SIG-M5 (cell line): Measurements from ENCODE around the gene XPO6.

ENCODE experiments used
- DNase-seq: peaks from one replicate; lab custom pipeline; 2025; lab: John Stamatoyannopoulos, UW

Gene XPO6

DNA sequence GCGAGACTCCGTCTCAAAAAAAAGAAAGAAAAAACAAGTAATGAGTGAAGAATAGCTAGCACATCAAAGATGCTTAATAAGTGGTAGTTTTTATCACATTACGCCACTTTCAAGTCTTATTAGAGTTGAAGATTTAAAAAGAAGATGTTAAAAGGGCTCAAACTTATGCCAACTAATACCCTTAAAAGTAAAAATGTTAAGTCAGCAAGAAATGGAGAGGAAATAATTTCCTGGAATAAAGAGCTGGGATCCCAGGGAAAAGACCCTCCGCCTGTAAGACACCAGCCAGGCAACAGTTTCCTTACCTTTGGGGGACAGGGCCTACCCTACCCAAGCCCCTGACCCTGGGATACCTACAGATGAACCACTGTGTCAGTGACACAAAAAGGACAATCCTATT lies 3.6 kb downstream of the XPO6 start:
- no peak for DNase-seq

DNA sequence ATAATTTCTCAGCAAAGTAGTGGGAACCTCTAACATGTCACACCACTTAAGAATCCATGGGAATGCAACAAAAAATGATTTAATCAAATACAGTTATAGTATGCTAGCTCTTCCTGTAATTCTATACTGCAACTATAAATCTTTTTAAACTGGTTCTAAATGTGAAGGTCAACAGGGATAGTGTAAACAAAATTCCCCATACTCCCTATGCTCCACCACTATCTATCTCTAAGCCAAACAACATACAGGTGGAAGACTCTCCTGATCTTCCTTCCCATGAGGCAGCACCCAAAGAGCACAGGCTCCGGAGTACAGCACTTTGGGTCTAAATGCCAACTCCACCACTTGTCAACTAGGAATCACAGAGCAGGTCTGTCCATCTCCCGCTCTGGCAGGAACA lies 4.4 kb downstream of the XPO6 start:
- no peak for DNase-seq

GRCh38 chr16:28205974-28206373 lies 5.8 kb downstream of the XPO6 start:
- no peak for DNase-seq

GRCh38 chr16:28205117-28205899 lies 6.5 kb downstream of the XPO6 start:
- no peak for DNase-seq

GRCh38 chr16:28204622-28205021 lies 7.1 kb downstream of the XPO6 start:
- no peak for DNase-seq

GRCh38 chr16:28204204-28204603 lies 7.6 kb downstream of the XPO6 start:
- no peak for DNase-seq

DNA sequence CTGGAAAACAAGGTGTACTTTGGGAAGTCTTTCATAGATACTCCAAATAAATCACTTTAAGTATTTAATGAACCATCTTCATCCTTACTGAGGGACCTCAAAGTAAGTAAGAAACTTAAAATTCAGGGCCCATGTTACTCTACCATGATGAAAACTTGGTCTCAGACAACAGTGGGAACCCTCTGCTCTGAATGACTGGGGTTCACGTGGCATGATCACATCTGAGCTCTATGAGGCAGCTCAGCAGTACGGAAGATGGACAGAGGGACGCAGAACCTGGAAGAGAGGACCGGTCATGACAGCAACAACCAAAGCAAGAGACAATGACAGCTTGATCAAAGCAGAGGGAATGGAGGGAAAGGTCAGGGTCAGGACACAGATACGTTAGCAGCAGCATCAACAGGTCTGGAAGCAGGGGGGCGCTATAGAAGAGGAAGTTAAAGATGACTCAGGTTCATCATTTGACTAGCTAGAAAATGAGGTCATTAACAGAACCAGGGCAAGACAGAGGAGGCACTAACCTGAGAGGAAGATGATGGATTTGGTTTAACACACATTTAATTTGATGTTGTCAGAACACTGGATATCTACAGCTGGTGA lies 9.5 kb downstream of the XPO6 start:
- DNase-seq = no peak

DNA sequence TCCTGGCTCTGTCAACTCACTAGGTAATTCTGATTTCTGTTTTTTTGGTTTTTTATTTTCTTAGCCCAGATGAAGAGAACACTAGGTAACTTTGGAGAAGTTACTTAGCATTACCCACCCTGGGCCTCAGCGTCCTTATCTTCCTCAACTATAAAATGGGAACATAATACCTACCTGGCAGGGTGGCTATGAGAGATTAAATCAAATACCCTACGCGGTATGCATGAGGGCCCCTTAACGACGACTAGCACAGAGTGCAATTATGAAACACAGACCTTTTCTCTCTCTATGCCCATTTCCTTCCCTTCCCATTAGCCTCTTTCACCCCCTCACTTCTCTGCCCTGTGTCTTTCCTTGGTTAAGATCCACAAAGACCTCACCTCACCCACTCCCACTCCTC lies 11.1 kb downstream of the XPO6 start:
- DNase-seq = no peak

DNA sequence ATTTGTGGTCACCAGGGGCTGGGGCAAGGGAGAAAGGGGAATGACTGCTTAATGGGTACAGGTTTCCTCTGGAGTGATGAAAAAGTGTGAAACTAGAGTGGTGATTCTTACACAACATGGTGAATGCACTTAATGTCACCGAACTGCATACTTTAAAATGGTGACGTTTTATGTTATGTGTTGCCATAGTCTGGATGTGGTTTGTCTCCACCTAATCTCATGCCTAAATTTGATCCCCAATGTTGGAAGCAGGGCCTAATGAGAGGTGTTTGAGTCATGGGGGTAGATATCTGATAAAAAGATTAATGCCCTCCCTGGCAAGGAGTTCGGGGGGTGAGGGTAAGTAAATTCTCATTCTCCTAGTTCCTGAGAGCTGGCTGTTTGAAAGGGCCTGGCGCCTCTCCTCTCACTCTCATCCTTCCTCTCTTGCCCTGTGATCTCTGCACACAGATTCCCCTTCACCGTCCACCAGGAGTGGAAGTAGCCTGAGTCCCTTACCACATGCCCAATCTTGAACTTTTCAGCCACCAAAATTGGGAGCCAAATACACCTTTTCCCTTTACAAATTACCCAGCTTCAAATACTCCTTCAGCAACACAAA lies 15.3 kb downstream of the XPO6 start:
- DNase-seq = no peak

- DNase-seq = no peak
Observed at GRCh38 chr16:28195859-28196258, 15.9 kb downstream of the XPO6 start.

DNA sequence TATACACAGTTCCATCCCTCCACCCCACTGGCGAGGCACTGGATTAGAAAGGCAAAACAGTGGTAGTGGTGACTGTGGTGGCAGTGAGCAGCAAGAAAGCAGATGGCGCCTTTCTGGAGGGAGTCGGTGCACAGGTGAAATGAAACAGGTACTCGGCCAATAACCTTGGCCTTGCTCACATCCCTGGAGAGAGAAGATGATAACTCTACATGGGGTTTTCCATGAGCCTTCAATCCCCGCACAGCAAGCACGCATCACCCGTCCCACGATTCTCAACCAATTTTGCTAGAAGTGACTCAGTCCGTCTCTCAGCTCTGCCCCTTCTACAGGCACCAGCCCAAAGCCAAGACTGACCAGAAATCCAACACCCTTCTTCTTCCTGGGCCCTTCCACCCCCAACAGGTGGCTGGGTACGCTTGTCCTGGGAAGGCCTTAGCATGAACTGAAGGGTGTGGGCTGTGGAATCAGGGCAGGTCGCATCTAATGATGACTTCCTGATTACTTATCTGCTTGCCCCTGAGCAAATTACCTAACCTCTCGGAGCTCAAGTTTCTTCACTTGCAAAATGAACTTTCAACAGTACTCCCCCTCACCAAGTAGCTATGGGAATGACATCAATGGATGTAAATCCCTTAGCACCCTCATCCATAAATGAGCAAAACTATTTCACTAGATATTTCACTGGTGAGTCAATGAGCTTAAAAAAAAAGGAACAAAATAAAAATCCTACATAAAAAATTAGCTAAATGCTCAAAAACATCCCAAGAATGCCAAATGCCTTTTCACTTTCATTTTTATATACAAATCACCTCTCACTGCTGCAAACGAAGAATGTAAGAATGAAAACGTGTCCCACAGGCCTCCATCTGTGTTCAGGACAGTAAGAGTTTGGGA lies 18.0 kb downstream of the XPO6 start:
- no peak for DNase-seq

GRCh38 chr16:28192806-28193529 lies 18.8 kb downstream of the XPO6 start:
- peak; percentile 28 for DNase-seq

GRCh38 chr16:28191364-28191960 lies 20.3 kb downstream of the XPO6 start:
- no peak for DNase-seq

DNA sequence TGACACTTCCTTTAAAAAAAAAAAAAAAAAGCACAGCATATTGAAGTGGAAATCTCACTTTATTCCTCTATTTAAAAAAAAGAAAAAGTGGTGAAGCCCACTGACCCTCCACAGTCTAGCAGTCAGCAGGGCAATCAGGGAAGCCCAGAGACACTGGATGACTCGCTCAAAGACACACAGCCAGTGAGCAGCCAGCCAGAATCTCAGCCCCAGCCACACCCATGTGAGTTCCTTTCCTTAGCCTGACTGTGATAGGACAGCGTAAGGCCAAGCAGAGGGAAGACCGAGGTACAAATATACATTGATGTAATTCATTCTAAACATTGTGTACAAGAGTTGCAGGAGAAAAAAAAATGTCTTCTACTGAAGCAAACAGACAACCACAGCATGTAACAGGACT lies 22.5 kb downstream of the XPO6 start:
- no peak for DNase-seq

- peak; percentile 53 for DNase-seq
Observed at GRCh38 chr16:28188085-28188916, 23.5 kb downstream of the XPO6 start.

- no peak for DNase-seq
Observed at GRCh38 chr16:28187595-28188004, 24.2 kb downstream of the XPO6 start.

DNA sequence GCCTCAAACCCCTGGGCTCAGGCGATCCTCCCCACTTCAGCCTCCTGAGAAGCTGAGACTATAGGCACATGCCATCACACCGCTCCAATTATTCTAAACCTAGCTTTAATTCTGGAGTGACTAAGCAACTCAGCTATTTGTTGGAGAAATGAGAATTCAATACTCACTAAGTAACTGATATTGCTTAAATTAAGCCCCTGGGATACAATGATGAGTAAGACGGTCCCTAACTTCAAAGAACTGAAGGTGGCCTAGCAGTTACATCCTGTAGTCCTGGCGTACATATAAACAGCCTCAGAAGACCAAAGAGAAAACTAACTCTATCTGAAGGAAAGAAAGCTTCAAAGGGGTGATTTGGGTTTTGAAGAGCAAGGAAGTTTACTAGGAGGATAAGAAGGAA lies 25.0 kb downstream of the XPO6 start:
- no peak for DNase-seq

- DNase-seq = no peak
Observed at GRCh38 chr16:28185696-28186095, 26.1 kb downstream of the XPO6 start.

DNA sequence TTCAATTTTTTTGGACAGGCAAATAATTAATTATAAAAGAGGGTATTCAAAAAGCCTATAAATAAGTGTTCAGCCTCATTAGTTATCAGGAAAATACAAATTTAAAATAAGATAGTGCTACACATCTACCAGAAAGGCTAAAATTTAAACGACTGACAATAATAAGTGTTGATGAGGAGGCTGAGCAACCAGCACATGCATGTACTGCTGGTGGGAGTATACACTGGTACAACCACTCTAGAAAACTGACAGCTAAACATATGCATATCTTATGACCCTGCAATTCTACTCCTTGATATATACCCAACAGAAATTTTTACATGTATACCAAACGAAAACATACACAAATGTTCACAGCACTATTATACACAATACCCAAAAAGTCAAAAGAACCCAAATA lies 27.1 kb downstream of the XPO6 start:
- no peak for DNase-seq

DNA sequence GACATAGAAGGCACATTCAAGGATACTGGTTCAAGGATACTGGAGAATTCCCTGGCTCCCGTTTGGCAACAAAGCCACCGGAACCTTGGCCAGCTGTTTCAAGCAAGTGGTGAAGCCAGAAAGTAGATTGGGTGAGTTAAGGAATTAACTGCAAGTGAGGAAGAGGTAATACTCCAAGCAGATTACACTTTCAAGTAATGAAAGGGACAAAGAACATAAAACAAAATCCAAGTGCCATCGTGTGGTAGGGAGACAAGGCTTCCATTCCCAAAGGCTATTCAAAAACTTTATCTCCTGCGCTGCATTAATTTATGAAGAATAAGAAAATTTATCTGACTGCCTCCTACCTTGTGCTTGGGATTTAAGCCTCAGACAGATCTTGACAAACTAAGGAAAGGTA lies 27.8 kb downstream of the XPO6 start:
- DNase-seq = no peak
